SK-N-SH (cell line): ENCODE data around the gene PNPLA2.

Experiments used
- CTCF ChIP-seq: fragments of 200-600 bp; sonication (generic); IDR thresholded peaks from 2 replicates; pipeline ENCODE4 v1.6.1; 2017; ENCODE audit warnings: antibody characterized with exemption, mild to moderate bottlenecking, moderate library complexity
- JUND ChIP-seq: IDR thresholded peaks from 2 replicates; pipeline ENCODE4 v1.4.0; 2012
- MXI1 ChIP-seq: IDR thresholded peaks from 2 replicates; pipeline ENCODE4 v1.6.1; 2012; ENCODE audit warnings: mild to moderate bottlenecking, low read depth, low read length, improper control_type of control experiment
- POLR2AphosphoS5 ChIP-seq: IDR thresholded peaks from 2 replicates; pipeline ENCODE4 v1.6.1; 2012; ENCODE audit warnings: low read depth, low read length
- RCOR1 ChIP-seq: fragments of 150-350 bp; IDR thresholded peaks from 2 replicates; pipeline ENCODE4 v1.6.1; 2017; ENCODE audit warnings: antibody characterized with exemption, low read length
- USF1 ChIP-seq: IDR thresholded peaks from 2 replicates; pipeline ENCODE4 v1.4.0; 2012; ENCODE audit warnings: low read depth, borderline replicate concordance

- no peak for TF ChIP-seq CTCF
- TF ChIP-seq USF1, result no peak
- no peak for TF ChIP-seq POLR2AphosphoS5
- no peak for TF ChIP-seq JUND
- TF ChIP-seq RCOR1, result no peak
- no peak for TF ChIP-seq MXI1
Observed at GRCh38 chr11:776263-776560, 42.5 kb upstream of the PNPLA2 start.
